GM13977 (cell line): ENCODE results near the gene RGSL1.

Source experiments
- DNase-seq: peaks from one replicate; pipeline ENCODE4 v3.0.0; 2012; ENCODE audit warnings: low spot score
- CTCF ChIP-seq: IDR thresholded peaks from 2 replicates; pipeline ENCODE4 v1.5.1; 2012; ENCODE audit warnings: mild to moderate bottlenecking, control low read depth; ENCODE audit not compliant: insufficient read depth; ENCODE audit errors: extremely low read depth, missing control alignments
- in situ Hi-C: fragments of 300-500 bp; cut with MboI; formaldehyde crosslinking; loops from one replicate; pipeline ENCODE4 v1.12.0; 2022; ENCODE audit warnings: low sequenced_read_pairs, low pct_unique_long_range_greater_than_20kb, mixed read lengths, inconsistent platforms; ENCODE audit not compliant: unreplicated experiment

RGSL1 gene

GRCh38 chr1:182601913-182602312, 152.0 kb downstream of the RGSL1 start:
- in situ Hi-C loops: no loop called here
- no peak for DNase-seq

GRCh38 chr1:182602935-182603645, 153.1 kb downstream of the RGSL1 start:
- DNase-seq: no peak
- no peak for TF ChIP-seq CTCF
- in situ Hi-C loops: no loop called here

More at GRCh38 chr1:182601913-182602312, 152.0 kb downstream of the RGSL1 start:
- no peak for TF ChIP-seq CTCF

- in situ Hi-C loops: no loop called here
- DNase-seq: no peak
- TF ChIP-seq CTCF: no peak
Measured at GRCh38 chr1:182603646-182604174, 153.8 kb downstream of the RGSL1 start.

- in situ Hi-C loops: no loop called here
- DNase-seq: peak; percentile 95
- TF ChIP-seq CTCF: no peak
Measured at GRCh38 chr1:182604175-182605164, 154.5 kb downstream of the RGSL1 start, which contains the start of gene RGS16. Gene RGS16 (minus strand): TSS chr1:182604389. CDS start chr1:182604259, 130 bp downstream.

GRCh38 chr1:182607566-182607965, 157.6 kb downstream of the RGSL1 start:
- TF ChIP-seq CTCF: no peak
- in situ Hi-C loops: no loop called here
- DNase-seq: no peak

DNA sequence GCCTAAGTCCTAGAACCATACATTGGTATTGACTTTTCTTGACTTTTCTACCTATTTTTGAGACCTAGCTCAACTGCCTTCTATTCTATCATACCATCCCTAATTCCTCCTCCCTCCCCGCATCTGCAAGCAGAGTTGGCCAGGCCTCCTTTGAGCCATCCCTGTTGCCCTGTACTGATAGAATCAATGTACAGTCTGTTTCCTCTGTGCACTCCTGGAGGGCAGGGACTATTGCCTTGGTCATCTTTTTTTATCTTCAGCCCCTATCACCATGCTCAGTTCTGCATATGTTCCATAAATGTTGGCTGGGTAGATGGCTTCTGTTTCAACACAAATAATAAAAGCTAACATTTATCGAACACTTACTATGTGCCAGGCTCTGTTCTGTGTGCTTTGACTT, 158.3 kb downstream of the RGSL1 start:
- TF ChIP-seq CTCF: no peak
- in situ Hi-C loops: no loop called here

More for the DNA sequence above, 158.3 kb downstream of the RGSL1 start:
- DNase-seq: no peak
